Endodermal cell (in vitro differentiated cells): ENCODE results near the gene SEPHS2. TPM values are rescaled to one million over a fixed set of nuclear protein-coding genes. Genes with fewer than 3 reads are reported as not detected.
"Not testable (repeated sequence)": the region's sequence is repeated elsewhere in the genome, so short reads cannot be mapped to it uniquely, and the experiment has no call there.

ENCODE experiments used
- DNase-seq: peaks from one replicate; pipeline ENCODE4 v3.0.0-alpha.2; 2017
- H3K27ac ChIP-seq: 2 replicates; pipeline ENCODE4 v1.5.1; 2013; ENCODE audit warnings: mild to moderate bottlenecking, low read depth, low read length, moderate library complexity
- H3K27me3 ChIP-seq: 2 replicates; pipeline ENCODE4 v1.6.1; 2013; ENCODE audit warnings: mild to moderate bottlenecking, low read length, moderate library complexity; ENCODE audit not compliant: insufficient read depth, control insufficient read depth, poor library complexity, severe bottlenecking
- H3K36me3 ChIP-seq: 2 replicates; pipeline ENCODE4 v1.7.0; 2013; ENCODE audit warnings: mild to moderate bottlenecking, low read length, moderate library complexity; ENCODE audit not compliant: control insufficient read depth, insufficient read depth
- H3K4me1 ChIP-seq: one replicate; pipeline ENCODE4 v1.7.0; 2013; ENCODE audit warnings: low read length; ENCODE audit not compliant: control insufficient read depth, insufficient read depth
- H3K4me3 ChIP-seq: 2 replicates; pipeline ENCODE4 v1.5.1; 2013; ENCODE audit warnings: mild to moderate bottlenecking, low read length, moderate library complexity
- H3K9ac ChIP-seq: 2 replicates; pipeline ENCODE4 v1.6.1; 2013; ENCODE audit warnings: mild to moderate bottlenecking, low read length, moderate library complexity; ENCODE audit not compliant: poor library complexity, severe bottlenecking; ENCODE audit errors: extremely low read depth
- H3K9me3 ChIP-seq: 2 replicates; pipeline ENCODE4 v1.6.1; 2013; ENCODE audit warnings: mild to moderate bottlenecking, low read length, moderate library complexity; ENCODE audit not compliant: control insufficient read depth
- H3K27ac Mint-ChIP-seq: 2 replicates; pipeline ENCODE4 v1.8.0; 2020; ENCODE audit warnings: mixed read lengths
- H3K27me3 Mint-ChIP-seq: 2 replicates; pipeline ENCODE4 v1.8.0; 2021; ENCODE audit warnings: mild to moderate bottlenecking, mixed read lengths; ENCODE audit not compliant: insufficient read depth
- H3K36me3 Mint-ChIP-seq: 2 replicates; pipeline ENCODE4 v1.8.0; 2020; ENCODE audit warnings: low read depth, mixed read lengths
- H3K4me1 Mint-ChIP-seq: 2 replicates; pipeline ENCODE4 v1.8.0; 2020; ENCODE audit warnings: mixed read lengths
- H3K4me3 Mint-ChIP-seq: 2 replicates; pipeline ENCODE4 v1.8.0; 2020; ENCODE audit warnings: mild to moderate bottlenecking, moderate library complexity, mixed read lengths
- H3K9me3 Mint-ChIP-seq: 2 replicates; pipeline ENCODE4 v1.8.0; 2020; ENCODE audit warnings: mild to moderate bottlenecking, mixed read lengths
- WGBS, 2 experiments: methylation state at CpG; one replicate each; pipeline versions ENCODE4 v1.1.5 to v1.1.7; 2013; ENCODE audit warnings: missing lambda C conversion rate in 2 of 2, mixed read lengths in 1 of 2; ENCODE audit not compliant: insufficient coverage in 1 of 2, insufficient read length in 1 of 2; 5-methylcytosine and 5-hydroxymethylcytosine counted together
- total RNA-seq, 2 donors: library from RNA; stranded (reverse); fragmentation: NEBNext Ultra II Directional in 1 of 2; extraction: Animal tissue kit (Norgen Biotek cat#: 25700) in 1 of 2; gene quantifications; 2 replicates in 1 of 2; 3 replicates in 1 of 2; pipeline ENCODE4 v1.2.1, GENCODE V29; 2021
- TF ChIP-seq, protein P1 (sequence below): fragments of 200-600 bp; sonication (generic); conservative IDR thresholded peaks from 2 replicates; pipeline ENCODE4 v1.5.0; 2021; ENCODE audit warnings: antibody characterized with exemption, mild to moderate bottlenecking

Gene SEPHS2
- total RNA-seq, 2 donors from 2014 or later, result 35.7 to 37.5 TPM

- Histone ChIP-seq H3K4me1 (no peaks in the 10 kb centered on the region), H3K27ac (no peak overlapping the region), H3K9ac (no peak overlapping the region), H3K27me3 (no peaks in the 10 kb centered on the region), H3K36me3 (no peaks in the 10 kb centered on the region), H3K4me3 (no peak overlapping the region), H3K9me3 (no peaks in the 10 kb centered on the region)
- Mint-ChIP-seq H3K27ac (no peak overlapping the region), H3K36me3 (no peaks in the 10 kb centered on the region), H3K4me1 (peaks cover 22% of the 10 kb centered on the region), H3K4me3 (no peak overlapping the region), H3K9me3 (no peaks in the 10 kb centered on the region), H3K27me3 (no peaks in the 10 kb centered on the region)
- TF ChIP-seq, protein P1, sequence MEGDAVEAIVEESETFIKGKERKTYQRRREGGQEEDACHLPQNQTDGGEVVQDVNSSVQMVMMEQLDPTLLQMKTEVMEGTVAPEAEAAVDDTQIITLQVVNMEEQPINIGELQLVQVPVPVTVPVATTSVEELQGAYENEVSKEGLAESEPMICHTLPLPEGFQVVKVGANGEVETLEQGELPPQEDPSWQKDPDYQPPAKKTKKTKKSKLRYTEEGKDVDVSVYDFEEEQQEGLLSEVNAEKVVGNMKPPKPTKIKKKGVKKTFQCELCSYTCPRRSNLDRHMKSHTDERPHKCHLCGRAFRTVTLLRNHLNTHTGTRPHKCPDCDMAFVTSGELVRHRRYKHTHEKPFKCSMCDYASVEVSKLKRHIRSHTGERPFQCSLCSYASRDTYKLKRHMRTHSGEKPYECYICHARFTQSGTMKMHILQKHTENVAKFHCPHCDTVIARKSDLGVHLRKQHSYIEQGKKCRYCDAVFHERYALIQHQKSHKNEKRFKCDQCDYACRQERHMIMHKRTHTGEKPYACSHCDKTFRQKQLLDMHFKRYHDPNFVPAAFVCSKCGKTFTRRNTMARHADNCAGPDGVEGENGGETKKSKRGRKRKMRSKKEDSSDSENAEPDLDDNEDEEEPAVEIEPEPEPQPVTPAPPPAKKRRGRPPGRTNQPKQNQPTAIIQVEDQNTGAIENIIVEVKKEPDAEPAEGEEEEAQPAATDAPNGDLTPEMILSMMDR, result no peak
- WGBS, 2 experiments, result no CpG with 5 or more reads among the region's 1 CpG
- DNase-seq, result no peak
These were observed 10.6 kb upstream of the SEPHS2 start for GRCh38 chr16:30456302-30456701.

- not testable (repeated sequence) for H3K4me1 ChIP-seq, H3K36me3 Mint-ChIP-seq, H3K36me3 ChIP-seq, H3K9ac ChIP-seq, H3K27ac Mint-ChIP-seq, H3K9me3 Mint-ChIP-seq, H3K27me3 ChIP-seq, H3K9me3 ChIP-seq, H3K4me3 Mint-ChIP-seq, H3K27ac ChIP-seq, DNase-seq, H3K27me3 Mint-ChIP-seq, H3K4me3 ChIP-seq
- 77 to 89% methylated on average over 8 to 20 of the region's 20 CpGs for WGBS, 2 experiments
- peaks cover 22% of the 10 kb centered on the region for H3K4me1 Mint-ChIP-seq
These were observed 7.3 kb upstream of the SEPHS2 start for GRCh38 chr16:30452709-30453580.

GRCh38 chr16:30449116-30449435, 3.4 kb upstream of the SEPHS2 start:
- peaks cover 5% of the 10 kb centered on the region for H3K36me3 ChIP-seq
- no peak overlapping the region for H3K4me3 Mint-ChIP-seq
- TF ChIP-seq, protein P1, result no peak
- peaks cover 3% of the 10 kb centered on the region for H3K4me1 ChIP-seq
- 88 to 93% methylated on average over 3 of the region's 3 CpGs for WGBS, 2 experiments
- H3K9me3 ChIP-seq, result peaks cover 8% of the 10 kb centered on the region
- H3K9ac ChIP-seq, result no peak overlapping the region
- H3K27ac Mint-ChIP-seq, result no peak overlapping the region
- peaks cover 14% of the 10 kb centered on the region for H3K4me1 Mint-ChIP-seq
- H3K27ac ChIP-seq, result no peak overlapping the region
- peaks cover 12% of the 10 kb centered on the region for H3K27me3 Mint-ChIP-seq
- no peaks in the 10 kb centered on the region for H3K27me3 ChIP-seq
- H3K4me3 ChIP-seq, result no peak overlapping the region
- peaks cover 10% of the 10 kb centered on the region for H3K36me3 Mint-ChIP-seq
- DNase-seq, result no peak
- peaks cover 9% of the 10 kb centered on the region for H3K9me3 Mint-ChIP-seq
